HG02678 (cell line): ENCODE results near the gene FILIP1L.

Experiments
- ATAC-seq: cut with Tn5 transposase; IDR thresholded peaks from one replicate; pipeline ENCODE4 v1.9.1; 2021; ENCODE audit warnings: mild to moderate bottlenecking, moderate library complexity; ENCODE audit not compliant: unreplicated experiment

FILIP1L gene

GRCh38 chr3:99929745-99930139 lies 184.6 kb downstream of the FILIP1L start:
- ATAC-seq = no peak

DNA sequence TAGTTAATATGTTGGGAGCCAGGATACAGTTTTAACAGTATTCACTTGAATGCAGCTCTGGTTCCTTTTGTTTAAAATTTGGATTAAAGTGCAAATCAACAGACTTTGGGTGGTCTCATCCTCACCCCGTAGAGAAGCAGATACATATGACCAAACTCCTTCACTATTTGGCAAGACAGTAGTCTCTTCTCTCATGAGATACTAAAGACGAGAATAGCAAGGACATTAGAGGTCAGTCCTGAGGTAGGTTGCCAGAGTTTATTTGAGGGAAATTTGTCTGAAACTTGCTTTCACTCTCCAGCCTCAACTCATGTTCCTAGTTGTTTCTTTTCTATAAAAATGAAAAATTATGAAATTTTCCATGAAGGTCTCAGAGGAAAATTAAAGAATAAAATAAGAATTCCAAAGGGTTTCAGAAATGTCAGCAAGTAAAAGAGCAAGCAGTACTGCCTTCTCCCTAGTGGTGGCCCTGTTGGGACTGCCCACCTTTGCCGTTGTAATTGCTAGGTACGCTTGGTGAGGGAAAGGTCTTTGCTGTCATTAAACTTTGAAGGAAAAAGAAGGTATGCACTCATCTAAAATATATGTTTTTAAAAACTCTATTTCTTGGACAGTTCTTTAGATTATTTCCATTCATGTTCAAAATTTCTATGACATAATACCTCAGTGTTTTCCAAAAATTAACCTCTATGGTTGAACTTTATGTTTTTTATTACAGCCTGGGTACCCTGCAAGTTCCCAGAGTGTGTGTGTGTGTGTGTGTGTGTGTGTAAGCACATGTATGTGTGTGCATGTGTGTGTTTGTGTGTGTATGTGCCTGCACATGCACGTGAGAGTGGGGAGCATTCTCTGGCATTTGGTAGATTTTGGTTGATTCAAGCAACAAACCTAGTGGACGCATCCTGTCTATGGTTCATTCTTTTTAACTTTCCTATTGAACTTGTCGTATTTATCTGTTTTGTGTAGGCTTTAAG lies 185.2 kb downstream of the FILIP1L start:
- ATAC-seq = no peak

- no peak for ATAC-seq
Observed at GRCh38 chr3:99927671-99928457, 186.4 kb downstream of the FILIP1L start.

DNA sequence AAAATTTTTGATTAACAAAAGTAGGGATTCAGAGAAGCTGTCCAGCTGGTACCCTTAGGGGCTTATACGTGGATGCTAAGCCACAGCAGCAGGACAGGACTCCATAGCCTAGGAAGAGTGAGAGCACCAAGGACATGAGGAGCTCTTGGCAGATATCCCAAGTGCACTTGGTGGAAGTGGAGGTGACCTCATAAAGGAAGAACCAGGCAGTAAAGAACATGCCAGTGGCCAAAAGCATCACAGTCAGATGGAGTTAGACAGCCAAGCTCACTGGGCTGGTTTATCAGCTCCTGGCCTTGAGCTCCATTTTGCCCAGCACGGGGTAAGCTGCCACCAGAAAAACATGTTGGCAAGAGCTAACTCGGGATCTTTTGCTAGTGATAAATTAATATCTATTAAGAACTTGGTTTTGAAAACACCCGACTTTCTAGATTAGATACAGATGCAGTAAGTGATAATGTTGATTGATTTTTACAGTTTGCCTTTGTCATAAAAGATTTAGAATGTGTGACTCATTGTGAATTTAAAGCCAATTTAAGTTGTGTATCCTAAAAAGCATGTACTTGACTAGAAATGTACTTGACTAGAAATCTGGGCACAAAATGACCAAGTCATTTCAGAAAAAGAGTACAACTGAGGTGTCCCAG lies 188.6 kb downstream of the FILIP1L start:
- no peak for ATAC-seq

DNA sequence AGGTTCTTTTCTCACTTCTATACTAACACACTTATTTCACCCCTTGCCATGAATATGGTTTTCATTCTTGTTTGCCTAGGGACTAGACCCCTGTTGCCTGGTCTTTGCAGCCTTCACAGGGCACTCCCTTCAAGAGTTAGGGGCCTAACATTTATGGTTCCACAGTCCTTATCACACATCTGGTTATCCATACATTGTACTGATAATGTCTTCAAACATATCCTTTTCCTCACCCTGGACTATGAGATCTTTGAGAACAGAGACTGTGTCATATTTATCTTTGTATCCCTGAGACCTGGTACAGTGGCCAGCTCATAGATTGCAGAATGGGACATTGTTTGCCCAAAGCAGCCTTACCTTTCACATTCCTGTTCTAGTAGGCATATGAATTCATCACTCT lies 190.4 kb downstream of the FILIP1L start:
- no peak for ATAC-seq

DNA sequence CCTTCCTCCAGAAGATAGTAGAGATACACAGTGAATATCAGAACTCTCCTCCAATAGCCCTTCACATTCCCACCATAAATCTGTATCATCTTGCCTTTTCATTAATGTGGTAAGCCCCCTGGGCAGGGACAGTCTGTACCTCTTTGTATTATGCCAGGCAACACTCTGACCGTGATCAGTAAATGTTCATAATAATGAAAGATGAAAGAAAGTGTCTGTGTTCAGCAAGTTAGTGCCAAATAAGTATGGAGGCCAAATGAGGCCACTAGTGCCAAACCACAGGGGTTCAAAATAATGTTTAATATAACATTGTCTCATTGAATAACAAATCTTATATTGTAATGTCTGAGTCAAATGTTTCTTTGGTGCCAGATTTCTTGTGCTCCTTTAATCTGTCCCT lies 192.3 kb downstream of the FILIP1L start:
- no peak for ATAC-seq

DNA sequence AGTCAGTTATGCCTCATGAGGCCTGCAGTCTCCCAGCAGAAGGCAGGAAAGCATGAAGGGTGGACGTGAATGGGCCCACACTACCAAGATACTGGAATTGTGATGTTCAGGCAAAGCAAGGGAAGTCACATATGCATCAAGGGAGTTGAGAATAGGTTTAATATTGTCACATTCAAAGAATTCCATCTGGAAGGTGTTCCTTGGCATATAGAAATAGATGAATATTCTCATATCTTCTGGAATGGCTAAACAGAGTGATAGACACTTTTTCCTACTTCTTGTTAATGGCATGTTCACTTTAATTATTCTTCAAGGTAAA lies 193.0 kb downstream of the FILIP1L start:
- ATAC-seq = no peak

GRCh38 chr3:99920481-99921376 lies 193.6 kb downstream of the FILIP1L start:
- peak; percentile 45 for ATAC-seq

- ATAC-seq = no peak
Observed at GRCh38 chr3:99919694-99920093, 194.6 kb downstream of the FILIP1L start.

GRCh38 chr3:99918715-99919114 lies 195.6 kb downstream of the FILIP1L start:
- no peak for ATAC-seq

DNA sequence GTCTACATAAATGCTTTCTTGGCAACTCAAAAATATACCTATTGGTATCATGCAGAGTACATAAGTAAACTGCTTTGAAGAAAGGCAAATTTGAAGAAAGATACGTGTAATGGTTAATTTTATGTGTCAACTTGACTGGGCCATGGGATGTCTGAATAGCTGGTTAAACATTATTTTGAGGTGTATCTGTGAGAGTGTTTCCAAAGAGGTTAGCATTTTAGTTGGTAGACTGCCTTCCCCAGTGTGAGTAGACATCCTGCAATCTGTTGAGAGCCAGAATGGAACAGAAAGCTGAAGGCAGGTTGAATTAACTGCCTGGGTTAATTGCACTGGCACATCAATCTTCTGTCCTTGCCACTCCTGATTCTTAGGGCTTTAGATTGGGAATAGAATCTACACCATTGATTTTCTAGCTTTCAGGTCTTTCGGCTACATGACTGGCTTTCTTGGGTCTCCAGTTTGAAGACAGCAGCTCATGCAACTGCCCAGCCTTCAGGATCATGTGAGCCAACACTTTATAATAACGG lies 198.3 kb downstream of the FILIP1L start:
- no peak for ATAC-seq

GRCh38 chr3:99911433-99911832 lies 202.9 kb downstream of the FILIP1L start:
- no peak for ATAC-seq

DNA sequence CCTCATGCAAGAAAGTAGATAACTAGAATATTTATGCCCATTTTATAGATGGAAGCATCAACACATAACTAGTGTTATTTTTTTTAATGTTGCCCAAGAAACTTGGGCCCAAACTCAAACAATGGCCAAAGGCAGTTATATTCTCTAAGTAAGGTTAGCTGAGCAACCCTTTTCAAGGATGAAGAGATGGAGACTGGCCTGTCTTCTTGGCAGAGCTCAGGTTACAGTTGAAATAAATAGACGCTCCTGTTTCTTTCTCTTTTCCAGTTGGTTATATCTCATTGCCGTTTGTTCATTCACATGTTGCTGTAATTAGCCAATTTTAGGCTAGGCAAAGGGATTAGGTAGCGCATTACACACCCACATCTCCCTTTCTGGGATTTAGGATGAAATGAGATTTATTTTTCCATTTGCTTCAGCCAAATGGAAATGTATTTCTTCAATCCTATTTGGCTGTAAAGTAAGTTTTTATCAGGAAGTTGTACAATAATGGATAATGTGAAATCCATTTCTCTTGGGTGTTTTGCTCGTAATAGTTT lies 203.5 kb downstream of the FILIP1L start:
- no peak for ATAC-seq

- no peak for ATAC-seq
Observed at GRCh38 chr3:99909714-99910495, 204.4 kb downstream of the FILIP1L start.

- no peak for ATAC-seq
Observed at GRCh38 chr3:99907959-99908544, 206.2 kb downstream of the FILIP1L start.

GRCh38 chr3:99903869-99904268 lies 210.4 kb downstream of the FILIP1L start:
- no peak for ATAC-seq

DNA sequence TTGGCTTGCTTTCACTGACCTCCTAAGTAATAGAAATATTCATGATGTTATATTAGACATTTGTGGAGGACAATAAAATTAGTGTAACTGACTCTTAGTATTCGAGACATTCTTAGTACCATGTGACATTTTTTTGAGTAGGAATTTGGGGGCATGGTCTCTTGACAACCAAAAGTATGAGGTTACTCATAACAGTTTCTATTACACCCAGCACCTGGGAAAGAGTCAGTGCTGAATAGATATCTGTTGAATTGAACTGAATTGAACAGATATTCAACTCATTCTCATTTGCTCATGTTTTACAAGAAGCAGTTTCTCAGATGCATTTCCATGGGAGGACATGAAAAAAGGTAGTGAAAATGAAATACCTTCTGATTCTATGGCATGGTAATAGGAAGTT lies 212.2 kb downstream of the FILIP1L start:
- ATAC-seq = no peak

DNA sequence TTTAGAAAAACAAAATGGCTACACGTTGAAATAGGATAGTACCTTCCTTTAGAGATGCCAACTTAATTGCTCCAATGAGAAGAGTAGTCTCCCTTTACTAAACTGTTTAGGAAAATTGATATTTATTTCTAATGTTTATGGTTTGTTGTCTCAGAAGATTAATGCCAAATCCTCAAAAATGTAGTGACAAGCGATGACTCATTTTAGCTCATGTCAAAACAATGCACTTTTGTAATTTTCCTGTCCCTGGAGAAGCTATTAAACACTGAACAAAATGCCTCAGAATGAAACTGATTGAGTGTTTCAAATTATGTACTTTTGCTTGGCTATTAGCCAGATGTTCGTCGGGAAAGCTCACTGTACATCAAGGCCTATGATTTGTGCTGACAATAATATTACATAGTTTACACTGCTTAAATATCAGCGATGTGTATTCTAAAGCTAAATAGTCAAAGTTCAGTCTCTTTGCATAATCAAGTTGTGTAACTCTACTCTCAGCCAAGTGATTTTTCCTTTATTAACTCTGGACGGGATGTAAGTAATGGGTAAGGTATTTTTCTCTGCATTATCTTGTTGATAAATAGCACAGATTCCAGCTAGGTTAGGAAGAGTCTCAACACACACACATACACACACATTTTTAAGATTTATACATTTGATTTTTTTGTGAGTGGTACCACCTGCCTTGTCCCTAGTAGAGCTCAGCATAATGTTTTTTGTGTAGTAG lies 212.9 kb downstream of the FILIP1L start:
- ATAC-seq = no peak
